Suppressor macrophage treated with lipopolysaccharide for 1 hour (primary cell): ENCODE data around the gene ANXA11.

ENCODE experiments used
- DNase-seq, 3 donors: peaks; one replicate each; pipeline ENCODE4 v3.0.0-alpha.2; 2020 to 2022

The ANXA11 gene

DNA sequence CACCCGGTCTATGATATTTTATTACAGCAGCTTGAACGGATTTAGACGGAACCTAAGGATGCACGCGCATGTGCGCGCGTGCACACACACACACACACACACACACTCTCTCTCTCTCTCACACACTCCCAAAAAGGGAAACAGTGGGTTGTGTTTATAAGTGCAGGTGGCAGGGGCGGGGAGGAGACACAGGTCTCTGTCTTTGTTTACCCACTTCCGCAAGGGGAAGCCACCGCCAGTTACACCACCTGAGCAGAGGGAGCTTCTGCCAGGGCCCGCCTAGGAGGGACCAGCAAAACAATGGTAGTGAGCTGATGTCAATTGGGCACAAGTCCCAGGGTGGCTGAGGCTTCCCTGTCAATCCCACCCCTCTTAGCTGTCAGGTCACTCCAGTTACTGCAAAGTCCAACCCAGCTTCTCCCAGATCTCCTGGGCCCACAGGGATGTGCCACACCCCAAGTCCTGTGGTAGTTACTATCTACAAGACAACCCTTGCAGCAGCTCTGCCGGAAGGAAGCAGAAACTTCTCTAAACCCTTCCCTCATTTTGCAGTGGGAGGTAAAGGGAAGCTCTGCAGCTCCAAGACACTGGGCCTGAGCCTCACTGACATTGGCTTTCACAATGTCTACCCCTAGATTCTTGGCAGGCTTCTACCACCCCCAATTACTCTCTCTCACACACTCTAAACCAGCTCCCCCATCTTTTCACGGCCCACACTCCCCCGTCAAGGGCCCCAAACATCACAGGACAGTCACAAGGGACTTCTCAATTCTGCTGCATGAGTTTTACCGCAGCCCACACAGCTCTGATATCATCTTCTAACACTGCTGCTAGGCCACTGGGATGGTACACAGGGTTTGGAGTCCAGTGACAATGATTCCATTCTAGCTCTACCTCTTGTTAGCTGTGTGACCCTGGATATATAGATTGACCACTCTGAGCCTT lies 17.6 kb downstream of the ANXA11 start:
- DNase-seq, result peak; percentile 88 to 92 (median 89)

DNA sequence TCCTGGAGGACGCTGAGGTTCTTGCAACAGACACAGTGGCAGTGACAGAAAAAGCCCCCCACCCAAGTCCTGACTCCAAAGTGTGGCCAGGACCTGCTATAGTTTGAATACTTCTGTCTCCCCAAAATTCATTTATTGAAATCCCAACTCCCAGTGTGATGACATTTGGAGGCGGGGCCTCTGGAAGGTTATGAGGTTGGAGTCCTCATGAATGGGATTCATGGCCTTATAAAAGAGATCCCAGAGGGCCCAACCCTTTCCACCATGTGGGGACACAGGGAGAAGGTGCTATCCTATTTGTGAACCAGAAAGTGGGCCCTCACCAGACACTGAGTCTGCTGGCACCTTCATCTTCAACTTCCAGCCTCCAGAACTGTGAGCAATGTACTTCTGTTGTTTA lies 18.3 kb downstream of the ANXA11 start:
- DNase-seq, result no peak

DNA sequence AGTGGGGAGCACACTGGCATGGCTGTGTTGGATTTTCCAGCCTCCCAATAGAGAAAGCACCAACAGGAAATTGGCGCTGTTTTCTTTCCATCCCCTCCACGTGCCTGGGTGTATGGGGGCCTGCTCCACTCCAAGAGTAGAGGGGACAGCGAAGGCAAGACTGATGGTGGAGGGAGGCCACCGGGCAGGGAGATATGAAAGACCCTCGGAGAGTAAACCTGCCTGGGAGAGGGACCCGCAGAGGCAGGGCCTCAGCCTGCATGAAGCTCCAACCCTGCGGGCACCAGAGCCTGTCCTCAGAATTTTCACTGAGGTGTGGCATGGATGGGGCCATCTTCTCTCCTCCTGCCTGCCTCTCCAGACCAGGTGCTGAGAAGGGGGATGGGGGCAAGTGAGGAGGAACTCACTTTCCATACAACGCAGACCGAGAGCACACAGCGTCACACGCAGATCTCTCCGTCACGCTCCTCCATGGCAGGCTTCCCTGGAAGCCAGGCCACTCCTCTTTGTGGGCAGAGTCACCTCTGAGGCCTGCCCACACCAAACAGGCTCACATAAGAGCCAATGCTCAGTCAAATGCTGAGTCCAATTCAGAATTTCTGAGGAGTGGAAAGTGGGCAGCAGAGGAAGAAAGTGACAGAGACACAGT lies 18.8 kb downstream of the ANXA11 start:
- DNase-seq, result no peak

DNA sequence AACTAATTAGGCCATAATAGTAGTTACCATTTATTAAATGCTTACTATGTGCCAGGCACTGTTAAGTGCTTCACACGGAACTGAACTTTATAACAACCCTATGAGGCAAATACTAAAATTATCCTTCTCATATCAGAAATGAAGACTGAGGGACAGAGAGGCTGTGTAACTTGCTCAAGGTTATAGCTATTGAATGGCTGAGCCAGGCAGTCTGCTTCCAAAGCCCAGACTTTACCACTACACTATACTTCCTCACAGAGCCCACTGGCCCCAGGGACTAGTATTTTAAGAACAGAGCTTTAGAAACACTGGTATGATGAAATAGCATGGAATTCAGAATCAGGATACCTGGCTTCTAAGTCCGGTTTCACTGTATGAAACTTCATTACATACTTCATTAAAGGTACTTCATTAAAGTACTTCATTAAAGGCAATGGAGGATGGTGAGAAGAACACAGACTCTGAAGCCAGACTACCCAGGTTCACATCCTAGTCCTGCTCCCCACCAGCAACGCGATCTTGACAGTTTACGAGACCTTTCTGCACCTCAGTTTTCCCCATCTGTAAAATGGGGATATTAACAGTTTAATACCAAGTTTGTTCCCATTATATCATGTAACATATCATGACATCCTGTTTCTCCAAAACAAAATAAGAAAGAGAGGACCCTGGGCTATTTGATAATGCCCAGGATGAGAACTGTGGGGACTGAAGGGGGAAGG lies 19.6 kb downstream of the ANXA11 start:
- DNase-seq, result no peak

DNA sequence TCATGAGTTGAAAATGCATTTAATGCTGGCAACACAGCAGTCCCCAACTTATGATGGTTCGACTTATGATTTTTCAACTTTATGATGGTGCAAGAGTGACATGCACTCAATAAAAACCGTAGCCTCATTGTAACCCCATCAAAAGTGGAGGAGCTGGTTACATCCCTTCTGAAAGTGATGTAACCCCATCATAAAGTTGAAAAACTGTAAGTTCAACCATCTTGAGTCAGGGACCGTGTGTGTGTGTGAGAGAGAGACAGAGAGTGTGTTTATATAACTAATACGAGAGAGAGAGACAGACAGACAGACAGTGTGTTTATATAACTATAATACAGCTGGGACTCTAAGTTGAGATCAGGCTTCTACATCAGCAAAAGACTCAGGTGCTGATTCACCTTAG lies 21.0 kb downstream of the ANXA11 start:
- DNase-seq, result no peak

DNA sequence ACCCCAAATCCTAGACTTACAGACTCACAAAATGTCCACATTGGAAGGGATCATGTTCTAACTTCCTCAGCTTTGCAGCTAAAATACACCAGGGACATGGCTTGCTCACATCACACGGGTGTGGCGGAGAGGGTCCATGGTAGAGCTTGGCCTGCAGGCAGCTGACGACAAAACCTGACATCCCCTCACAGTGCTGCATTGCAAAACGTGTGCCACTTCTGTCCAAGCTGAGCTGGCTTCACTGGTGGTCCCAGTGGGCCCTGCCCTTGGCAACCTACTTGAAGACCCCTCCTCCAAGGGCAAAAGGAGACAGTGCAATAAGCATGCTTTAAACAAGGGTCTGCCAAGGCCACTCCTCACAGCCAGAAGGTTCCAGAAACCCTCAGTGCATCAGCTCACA lies 21.9 kb downstream of the ANXA11 start:
- no peak for DNase-seq

DNA sequence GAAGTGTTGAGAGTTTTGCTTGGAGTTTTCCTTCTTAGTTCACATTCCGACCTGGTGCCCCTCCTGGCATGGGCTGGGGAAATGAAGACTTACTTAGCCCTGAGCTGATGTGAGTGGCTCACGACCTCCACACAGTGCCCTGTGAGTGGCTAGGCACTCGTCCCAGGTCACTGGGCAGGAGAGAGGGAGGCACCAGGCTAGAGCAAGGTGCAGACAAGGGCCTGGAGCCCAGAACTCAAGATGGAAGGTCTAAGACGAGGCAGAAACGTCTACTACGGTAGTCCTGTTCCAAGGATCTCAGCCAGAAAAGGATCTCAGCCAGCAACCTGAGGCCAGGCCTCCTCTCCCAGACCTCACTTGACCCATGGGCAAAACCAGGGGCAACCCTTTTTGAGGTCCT lies 22.4 kb downstream of the ANXA11 start:
- DNase-seq, result no peak

DNA sequence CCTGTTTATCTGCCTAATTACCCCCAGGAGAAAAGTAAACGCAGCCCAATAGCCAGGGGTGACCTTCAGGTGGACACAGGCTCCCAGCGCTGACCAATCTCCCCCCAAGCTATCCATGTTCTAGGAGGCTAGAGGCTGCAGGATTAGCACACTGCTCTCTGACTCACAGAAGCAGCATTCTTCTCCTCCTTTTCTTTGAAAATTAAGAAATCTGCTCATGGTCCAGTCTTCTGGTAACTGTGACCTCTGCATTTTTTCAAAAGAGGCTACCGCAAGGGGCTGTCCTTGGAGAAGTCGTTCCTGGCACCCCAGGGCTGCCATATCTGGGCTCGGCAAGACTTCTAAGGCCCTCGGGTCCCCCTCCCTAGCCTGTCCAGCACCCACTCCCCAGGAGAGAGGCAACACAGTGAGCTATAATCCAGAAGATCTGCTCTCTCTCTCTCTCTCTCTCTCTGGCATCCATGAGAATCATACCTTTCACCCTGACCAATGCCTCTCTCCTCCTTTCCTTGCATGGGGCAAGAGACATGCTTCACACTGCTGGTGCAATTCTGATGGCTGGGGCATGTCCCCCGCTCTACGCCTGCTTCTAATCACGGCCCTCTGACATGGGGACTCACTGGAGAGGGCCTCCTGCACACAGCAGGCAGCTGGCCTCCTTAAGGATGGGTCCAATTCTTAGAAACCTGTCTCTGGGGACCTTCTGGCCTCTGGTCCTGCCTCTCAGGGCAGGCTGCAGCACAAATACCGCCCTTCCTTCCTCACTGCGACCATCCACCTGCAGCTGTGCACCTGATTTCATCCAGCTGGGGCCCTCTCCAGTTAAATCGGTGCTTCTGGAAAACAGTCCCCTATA lies 27.3 kb downstream of the ANXA11 start:
- no peak for DNase-seq

DNA sequence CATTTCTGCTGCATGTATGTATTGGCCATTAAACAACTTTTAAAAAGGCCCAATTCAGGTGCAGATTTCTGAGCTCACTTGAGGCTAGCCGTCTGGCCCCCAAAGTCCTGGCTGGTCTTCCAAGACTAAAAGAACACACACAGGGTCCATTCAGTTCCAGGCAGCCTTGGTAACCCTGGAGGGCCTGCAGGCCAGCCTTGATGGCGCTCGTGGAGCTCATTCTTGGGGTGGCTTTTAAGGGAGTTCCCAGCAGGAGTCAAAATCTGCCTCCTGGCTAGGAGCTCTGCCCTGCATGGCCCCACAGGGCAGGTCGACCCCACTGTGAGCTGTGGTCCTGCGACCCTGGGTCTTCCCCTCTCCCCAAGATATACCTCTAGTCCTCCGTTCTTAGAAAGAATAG lies 28.8 kb downstream of the ANXA11 start:
- no peak for DNase-seq

DNA sequence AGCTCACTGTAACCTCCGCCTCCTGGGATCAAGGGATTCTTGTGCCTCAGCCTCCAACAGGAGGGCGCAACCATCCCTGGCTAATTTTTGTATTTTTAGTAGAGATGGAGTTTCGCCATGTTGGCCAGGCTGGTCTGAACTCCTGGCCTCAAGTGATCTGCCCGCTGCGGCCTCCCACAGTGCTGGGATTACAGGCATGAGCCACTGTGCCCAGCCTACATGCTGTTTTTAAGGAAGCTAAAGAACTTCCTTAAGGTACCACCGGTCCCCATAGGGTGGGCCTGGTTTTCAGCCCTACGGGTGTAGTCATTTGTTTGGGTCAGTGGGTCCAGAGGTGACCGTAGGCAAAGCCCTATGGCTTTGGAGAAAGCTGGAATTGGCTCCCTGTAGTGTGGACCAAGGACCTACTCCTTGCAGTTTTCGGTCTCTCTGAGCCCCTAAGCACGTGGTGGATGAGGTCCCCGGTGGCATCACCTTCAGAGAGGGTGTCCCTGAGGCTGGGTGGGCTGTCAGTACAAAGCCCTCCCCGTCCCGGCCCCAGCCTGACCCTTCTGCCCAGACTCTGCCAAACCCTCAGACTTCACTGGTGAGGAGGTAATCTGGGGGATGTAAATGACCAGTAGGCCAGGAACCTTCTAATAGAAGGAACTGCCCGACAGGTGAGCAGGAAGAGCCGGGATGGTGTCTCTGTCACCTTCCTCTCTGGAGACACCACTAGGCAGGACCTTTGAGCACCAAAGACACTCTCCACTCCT lies 30.5 kb downstream of the ANXA11 start:
- DNase-seq, result peak in 1 of 3 donors; percentile 28

DNA sequence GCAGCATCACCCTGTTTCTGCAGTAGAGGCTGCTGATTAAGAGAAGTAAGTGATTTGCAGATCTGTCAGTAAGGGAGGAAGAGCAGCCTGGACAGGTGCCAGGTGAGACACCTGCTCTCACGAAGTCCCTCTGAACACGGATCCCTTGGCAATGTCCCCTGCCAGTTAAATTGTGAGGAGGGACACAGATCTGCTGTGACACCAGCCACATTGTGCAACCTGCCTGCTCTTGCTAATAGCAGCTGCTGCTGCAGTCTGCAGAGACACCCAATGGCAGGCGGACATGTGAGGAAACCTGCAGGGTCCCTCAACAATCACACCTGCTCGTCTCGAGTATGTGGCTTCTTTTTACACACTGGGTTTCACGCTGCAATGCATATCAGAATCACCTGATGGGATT lies 31.9 kb downstream of the ANXA11 start:
- no peak for DNase-seq

DNA sequence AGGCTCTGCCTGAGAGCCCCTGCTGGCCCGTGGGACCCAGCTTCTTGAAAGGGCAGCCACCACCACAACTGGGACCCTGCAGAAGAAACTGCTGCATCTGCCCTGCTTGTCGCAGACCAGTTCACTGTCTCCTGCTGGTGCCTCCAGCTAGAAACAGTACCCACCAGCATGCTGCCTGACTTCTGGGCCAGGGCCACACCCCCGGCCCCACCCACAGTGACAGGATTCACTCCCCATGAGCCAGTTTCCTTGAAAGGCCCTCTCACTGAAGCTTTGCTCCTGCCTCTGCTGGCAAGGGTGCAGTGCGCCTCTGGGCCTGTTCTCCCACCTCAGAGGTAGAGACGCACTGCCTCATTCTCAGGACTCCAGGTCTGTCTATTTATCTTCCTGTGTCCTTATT lies 32.4 kb downstream of the ANXA11 start:
- DNase-seq, result peak in 1 of 3 donors; percentile 31

DNA sequence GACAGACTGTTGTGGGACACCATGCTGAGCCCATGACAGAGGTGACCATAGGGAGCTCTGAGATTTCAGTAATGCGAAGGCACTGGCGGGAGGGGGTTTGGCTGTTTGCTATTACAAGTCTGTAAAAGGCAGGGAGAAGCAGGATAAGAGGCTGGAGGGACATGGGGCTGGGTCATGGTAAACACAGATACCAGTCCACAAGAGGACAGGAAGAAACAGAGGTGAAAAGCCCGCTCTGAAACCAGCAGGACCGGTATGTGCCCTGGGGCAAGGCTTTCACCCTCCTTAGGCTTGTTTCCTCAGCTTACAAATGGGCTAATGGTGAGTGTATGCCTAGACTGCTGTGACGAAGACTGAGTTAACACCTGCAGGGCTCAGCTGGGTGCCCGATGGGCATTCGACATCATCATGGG lies 34.1 kb downstream of the ANXA11 start:
- DNase-seq, result no peak

DNA sequence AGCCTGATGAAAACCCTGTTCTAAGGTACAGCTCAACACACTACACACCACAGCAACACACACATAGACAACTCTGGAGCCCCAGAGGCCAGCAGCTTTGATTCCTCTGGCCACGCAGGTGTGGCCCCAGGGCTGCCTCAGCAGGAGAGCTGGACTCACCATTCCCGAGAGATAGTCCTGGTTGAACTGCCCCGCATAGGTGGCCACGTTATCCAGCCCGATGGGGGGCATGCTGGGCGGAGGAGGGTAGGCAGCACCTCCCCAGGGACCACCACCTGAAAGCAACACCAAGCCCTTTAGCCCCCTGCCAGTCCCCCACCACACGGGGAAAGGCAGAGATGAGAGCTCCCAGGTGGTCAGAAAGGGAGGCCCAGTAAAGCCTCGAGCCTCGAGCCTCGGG lies 34.7 kb downstream of the ANXA11 start:
- no peak for DNase-seq

DNA sequence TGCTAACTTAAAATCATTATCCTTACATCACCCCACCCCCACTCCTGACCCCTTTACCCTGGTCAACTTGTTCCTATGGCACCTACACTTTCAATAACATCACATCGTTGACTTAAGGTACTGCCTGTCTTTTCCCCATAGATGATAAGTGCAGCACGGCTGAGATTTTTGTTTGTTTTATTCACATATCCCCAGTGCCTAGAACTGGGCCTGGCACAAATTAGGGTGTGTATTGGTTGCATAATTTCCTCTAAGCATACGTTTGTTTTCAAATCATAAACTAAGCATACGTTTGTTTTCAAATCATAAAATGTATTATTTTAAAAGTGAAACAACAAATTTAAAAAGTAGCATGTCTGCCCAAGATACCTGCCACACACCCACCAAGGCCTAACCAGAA lies 35.3 kb downstream of the ANXA11 start:
- no peak for DNase-seq

DNA sequence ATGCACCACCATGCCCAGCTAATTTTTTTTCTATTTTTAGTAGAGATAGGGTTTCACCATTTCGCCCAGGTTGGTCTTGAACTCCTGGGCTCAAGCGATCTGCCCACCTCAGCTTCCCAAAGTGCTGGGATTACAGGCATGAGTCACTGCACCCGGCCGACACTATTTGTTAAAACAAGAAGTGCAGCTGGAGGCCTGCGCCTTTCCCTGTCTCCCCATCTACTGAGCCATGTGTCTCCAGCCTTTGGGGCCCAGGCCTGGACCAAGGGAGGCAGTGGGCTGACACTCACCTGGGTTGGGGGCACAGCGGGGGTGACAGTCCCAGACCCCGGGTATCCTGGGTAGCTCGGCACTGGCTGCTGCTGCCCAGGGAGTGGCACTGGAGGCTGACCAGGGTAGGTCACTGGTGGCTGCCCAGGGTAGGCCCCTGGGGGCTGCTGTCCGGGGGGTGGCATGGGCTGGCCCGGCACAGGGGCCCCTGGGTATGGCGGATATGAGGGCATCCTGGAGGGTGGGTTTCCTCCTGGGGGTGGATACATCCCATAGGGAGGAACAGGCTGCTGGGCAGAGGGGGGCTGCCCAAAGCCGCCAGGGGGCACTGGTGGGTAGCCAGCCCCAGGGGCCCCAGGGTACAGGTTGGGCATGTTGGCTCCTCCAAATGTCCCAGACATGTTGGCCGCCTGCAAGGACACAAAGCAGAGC lies 36.5 kb downstream of the ANXA11 start:
- peak in 1 of 3 donors; percentile 36 for DNase-seq

DNA sequence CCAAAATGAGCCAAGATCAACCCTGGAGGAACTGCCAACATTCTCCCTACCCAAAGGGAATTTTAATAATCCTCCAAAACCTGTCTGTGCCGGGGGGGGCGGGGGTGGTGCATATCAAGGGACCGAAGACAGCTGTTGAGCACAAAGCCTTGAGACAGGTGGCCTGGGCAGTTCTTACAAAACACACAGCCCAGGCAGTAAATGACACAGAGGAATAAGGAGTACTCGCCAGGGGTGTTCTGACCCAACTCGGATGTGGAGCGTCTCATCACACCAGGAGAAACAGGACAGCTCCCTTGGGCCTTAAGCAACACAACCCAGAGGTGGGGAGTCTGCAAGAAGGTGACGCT lies 37.2 kb downstream of the ANXA11 start:
- DNase-seq, result no peak

DNA sequence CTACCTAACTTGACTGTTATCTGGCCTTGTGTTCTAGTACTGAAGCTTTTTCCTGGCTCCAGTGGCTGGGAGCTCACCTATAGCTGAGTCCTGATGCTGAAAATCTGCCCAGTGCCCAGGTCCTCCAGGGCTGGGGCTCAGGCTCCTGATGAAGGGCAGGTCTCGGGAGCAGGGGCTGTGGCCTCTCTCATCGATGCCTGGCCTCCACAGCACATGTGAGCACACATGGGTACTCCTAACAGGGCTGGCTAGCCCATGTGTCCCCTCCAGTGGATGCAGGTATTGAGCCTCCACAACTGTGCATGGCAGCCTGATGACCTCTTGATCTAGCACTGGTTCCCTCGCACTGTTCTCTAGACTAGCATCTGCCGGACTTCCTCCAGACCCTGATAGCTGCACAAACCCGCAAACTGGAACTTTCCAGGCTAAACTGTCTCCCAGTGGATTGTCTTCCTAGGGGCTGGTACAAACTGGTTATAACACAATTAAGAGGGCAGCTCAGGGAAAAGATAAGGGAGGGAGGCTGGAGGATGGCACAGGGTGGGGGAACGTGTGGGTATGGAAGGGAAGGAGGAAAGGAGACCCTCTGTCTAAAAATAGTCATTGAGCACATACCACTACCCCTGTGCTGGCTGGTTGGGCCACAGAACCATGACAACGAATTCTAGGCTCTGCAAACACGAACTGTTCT lies 37.7 kb downstream of the ANXA11 start:
- DNase-seq, result no peak

DNA sequence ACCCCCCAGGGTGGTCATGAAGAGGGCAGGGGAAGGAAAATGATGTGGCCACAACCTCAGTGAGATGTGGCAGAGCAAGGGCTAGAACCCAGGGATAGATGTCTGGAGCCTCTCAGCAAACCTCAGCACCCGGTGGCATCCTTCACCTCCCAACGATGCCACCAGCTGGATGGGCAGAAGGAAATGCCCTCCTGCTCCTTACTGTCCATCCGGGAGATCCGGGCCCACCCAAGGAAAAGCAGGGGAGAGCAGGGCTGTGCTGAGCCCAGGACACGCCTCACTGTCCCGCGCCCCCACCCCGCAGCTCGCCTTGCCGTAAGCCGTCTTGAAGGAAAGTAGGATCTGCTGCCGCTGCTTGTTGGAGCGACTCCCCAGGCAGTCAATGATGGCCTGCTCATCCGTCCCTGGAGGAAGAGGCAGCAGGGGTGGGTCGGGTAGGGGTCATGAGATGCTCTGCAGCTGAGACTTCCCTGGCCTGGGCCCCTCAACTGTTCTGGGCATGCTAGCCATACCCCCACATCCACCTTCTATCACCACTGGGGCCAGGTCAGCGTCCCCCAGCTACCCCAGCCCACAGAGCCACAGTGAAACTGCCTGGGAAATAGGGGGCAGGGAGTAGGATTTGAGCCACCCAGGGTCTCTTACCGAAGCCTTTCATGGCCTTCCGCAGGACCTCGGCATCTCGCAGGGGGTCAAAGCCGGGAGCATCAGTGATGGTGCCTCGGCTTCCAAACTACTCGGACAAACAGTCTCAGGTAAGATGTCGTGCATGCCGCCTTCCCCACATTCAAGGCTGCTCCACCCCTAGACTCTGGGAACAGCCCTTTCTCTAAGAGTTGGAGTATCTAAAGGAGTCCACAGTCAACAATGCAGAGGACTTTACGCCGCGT lies 38.5 kb downstream of the ANXA11 start:
- no peak for DNase-seq

DNA sequence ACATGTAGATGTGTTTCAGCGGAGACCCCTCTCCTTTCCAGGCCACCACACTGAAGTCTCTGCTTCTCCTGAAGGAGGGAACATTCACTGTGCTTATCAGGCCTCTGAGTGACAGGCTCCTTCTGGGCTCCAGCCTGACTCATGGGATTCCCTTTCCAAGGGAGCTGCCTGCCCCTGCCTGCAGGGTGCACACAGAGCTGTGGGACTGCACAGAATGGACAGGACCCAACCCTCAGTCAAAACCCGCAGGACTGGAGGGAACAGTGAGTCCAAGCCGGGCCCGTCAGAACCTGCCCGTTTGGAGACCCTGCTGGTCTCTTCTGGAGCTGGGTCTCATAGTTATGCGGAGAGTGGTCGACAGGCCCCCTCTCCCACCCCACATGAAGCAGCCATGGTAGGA lies 40.2 kb downstream of the ANXA11 start:
- peak; percentile 41 to 56 (median 52) for DNase-seq
